GM19351 (cell line): ENCODE measurements around the gene OR2AJ1.

ENCODE experiments used
- ATAC-seq: cut with Tn5 transposase; IDR thresholded peaks from one replicate; pipeline ENCODE4 v1.9.1; 2021; ENCODE audit warnings: mild to moderate bottlenecking, moderate library complexity; ENCODE audit not compliant: unreplicated experiment

OR2AJ1 gene

DNA sequence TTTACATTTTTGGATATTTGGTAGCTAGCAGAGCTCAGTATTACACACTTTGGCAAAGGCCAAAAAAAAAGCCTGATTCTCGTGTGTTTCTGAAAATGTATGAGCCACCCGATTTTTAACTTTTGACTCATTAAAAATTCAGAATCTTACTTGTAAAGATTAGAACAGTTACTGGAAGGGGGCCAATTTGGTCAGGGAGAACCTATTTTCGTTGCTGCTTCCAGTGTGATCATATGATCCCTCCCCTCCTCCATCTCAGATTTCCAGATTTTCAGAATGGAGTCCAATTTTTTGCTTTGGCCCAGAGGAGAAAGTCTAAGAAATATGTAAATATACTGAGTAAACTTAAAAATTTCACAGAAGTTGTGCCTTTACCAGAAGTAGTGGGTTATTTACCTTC, 37.1 kb downstream of the OR2AJ1 start:
- ATAC-seq = no peak

DNA sequence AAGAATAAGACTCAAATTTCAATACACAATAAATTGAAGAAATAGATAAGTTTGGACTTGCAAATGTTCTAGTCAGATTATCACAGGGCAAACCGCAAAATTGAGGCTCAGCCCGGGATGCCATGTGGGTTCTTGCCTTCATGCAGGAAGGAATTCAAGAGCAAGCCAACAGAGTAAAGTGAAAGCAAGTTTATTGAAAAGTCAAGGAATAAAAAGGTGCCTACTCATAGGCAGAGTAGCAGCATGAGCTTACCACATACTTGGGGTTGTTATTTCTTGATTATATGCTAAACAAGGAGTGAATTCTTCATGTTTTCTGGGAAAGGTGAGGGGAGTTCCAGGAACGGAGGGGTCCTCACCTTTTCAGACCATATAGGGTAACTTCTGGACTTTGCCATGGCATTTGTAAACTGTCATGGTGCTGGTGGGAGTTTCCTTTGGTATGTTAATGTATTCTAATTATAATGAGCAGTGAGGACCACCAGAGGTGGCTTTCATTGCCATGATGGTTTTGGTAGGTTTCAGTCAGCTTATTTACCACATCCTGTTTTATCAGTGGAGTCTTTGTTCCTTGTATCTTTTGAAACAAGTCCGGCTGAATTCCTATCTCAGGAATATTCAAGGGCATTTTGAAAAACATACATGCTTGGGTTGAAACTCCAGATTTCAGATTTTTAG, 38.4 kb downstream of the OR2AJ1 start:
- no peak for ATAC-seq

GRCh38 chr1:247964933-247965332, 40.2 kb downstream of the OR2AJ1 start, which contains the start of gene OR2AK2:
Gene OR2AK2, plus strand, starts transcription at chr1:247965233. Its CDS starts 144 bp downstream, at chr1:247965377.
- ATAC-seq = no peak

- peak; percentile 87 for ATAC-seq
Measured at GRCh38 chr1:247966532-247967204, 42.0 kb downstream of the OR2AJ1 start.
